Activated CD4-positive, alpha-beta T cell treated with anti-CD3 and anti-CD28 coated beads for 4 hours (primary cell): ENCODE results near the gene PHF20.
"Not testable (repeated sequence)": the region's sequence is repeated elsewhere in the genome, so short reads cannot be mapped to it uniquely, and the experiment has no call there.

Source experiments
- DNase-seq, 2 donors: peaks; one replicate each; pipeline ENCODE4 v3.0.0-alpha.2; 2020

PHF20 gene

GRCh38 chr20:35888657-35889056, 116.8 kb downstream of the PHF20 start:
- DNase-seq: no peak

GRCh38 chr20:35891375-35891774, 119.6 kb downstream of the PHF20 start:
- DNase-seq: no peak

GRCh38 chr20:35892871-35893270, 121.1 kb downstream of the PHF20 start:
- no peak for DNase-seq

GRCh38 chr20:35893942-35894341, 122.1 kb downstream of the PHF20 start:
- no peak for DNase-seq

GRCh38 chr20:35895516-35895915, 123.7 kb downstream of the PHF20 start:
- not testable (repeated sequence) for DNase-seq

- DNase-seq: no peak
Observed at GRCh38 chr20:35899064-35899463, 127.2 kb downstream of the PHF20 start.

GRCh38 chr20:35901230-35901629, 129.4 kb downstream of the PHF20 start:
- DNase-seq: not testable (repeated sequence)

- DNase-seq: no peak
Observed at GRCh38 chr20:35901678-35902544, 130.1 kb downstream of the PHF20 start.

GRCh38 chr20:35902545-35902941, 130.7 kb downstream of the PHF20 start:
- no peak for DNase-seq

GRCh38 chr20:35903843-35904242, 132.0 kb downstream of the PHF20 start:
- DNase-seq: no peak

- DNase-seq: no peak
Observed at GRCh38 chr20:35904982-35905663, 133.3 kb downstream of the PHF20 start.

- no peak for DNase-seq
Observed at GRCh38 chr20:35907017-35907701, 135.3 kb downstream of the PHF20 start.

GRCh38 chr20:35908007-35908406, 136.2 kb downstream of the PHF20 start:
- DNase-seq: no peak

- DNase-seq: no peak
Observed at GRCh38 chr20:35909176-35909575, 137.4 kb downstream of the PHF20 start.

- DNase-seq: no peak
Observed at GRCh38 chr20:35909796-35910195, 138.0 kb downstream of the PHF20 start.

- no peak for DNase-seq
Observed at GRCh38 chr20:35910254-35910653, 138.4 kb downstream of the PHF20 start.

GRCh38 chr20:35912881-35913280, 141.1 kb downstream of the PHF20 start:
- DNase-seq: no peak

GRCh38 chr20:35917077-35917476, 145.3 kb downstream of the PHF20 start:
- no peak for DNase-seq

- no peak for DNase-seq
Observed at GRCh38 chr20:35918021-35918420, 146.2 kb downstream of the PHF20 start.

- DNase-seq: no peak
Observed at GRCh38 chr20:35920523-35920922, 148.7 kb downstream of the PHF20 start.

GRCh38 chr20:35929301-35929700, 157.5 kb downstream of the PHF20 start:
- no peak for DNase-seq

- no peak for DNase-seq
Observed at GRCh38 chr20:35934050-35934449, 162.2 kb downstream of the PHF20 start.

GRCh38 chr20:35939264-35939663, 167.4 kb downstream of the PHF20 start:
- DNase-seq: no peak

- DNase-seq: no peak
Observed at GRCh38 chr20:35941620-35942019, 169.8 kb downstream of the PHF20 start.
